NCI-H2081 treated with DMSO at 0.1 percent for 48 hours (cell line): Measurements from ENCODE around the gene ARHGEF12.

Experiments
- DNase-seq: peaks from one replicate; lab custom pipeline; 2025; lab: John Stamatoyannopoulos, UW

The ARHGEF12 gene

GRCh38 chr11:120389693-120390584, 53.7 kb downstream of the ARHGEF12 start:
- no peak for DNase-seq

- no peak for DNase-seq
Measured at GRCh38 chr11:120390585-120390922, 54.3 kb downstream of the ARHGEF12 start.

DNA sequence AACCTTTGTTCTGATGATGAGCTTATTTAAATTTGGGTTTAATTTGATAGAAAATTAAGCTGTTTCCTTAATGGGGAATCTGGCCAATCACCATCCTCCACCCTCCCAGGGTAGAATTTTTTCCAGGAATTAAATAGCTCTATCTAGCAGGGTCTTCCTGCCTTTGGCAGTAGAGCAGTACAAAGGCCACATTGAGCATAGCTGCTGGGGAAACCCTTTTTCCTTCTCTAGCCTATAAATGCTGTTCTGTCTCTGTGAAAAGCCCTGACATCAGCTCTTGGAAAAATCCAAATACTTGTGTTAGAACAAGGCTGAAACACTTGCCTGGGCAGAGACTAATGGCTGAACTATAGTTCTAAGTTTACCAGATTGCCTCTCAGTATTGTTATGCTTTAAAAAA, 55.1 kb downstream of the ARHGEF12 start:
- DNase-seq: no peak

GRCh38 chr11:120391854-120392253, 55.6 kb downstream of the ARHGEF12 start:
- no peak for DNase-seq

DNA sequence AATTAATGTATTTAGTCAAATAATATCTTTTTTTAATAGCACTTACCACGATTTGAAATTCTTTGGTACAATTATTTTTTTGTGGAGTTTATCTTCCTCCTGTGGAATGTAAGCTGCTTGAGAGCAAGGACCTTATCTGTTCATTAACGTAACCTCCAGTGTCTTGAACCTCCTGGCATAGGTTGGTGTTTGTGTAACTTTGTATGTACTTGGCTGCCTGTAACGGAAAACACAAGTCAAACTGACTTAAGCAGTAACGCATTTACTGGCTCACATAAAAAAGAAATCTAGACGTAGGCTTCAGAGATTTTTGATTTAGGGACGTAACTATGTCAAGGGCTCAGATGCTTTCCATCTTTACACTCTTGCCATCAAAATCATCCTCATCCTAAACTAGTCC, 56.1 kb downstream of the ARHGEF12 start:
- DNase-seq: no peak

- DNase-seq: no peak
Measured at GRCh38 chr11:120392793-120393192, 56.6 kb downstream of the ARHGEF12 start.

- no peak for DNase-seq
Measured at GRCh38 chr11:120394119-120394518, 57.9 kb downstream of the ARHGEF12 start.

GRCh38 chr11:120395778-120396177, 59.6 kb downstream of the ARHGEF12 start:
- no peak for DNase-seq

DNA sequence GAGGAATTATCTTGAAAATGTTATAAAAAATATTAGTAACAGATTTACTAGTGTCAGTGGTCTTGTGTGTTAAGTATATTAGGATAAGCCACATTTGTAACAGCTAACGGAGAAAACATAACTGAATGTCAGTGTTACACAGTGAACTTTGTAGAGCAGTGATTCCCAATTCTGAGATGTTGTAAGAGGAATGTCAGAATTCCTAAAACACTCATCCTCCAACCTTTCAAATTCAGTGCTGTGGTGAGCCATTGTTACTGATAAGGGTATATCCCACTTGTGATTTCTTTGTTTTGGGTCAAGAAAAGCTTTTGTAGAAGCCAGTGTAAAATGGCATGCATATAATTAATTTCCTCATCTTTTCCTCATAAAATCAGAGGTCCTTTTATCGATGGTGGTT, 61.9 kb downstream of the ARHGEF12 start:
- DNase-seq: no peak

DNA sequence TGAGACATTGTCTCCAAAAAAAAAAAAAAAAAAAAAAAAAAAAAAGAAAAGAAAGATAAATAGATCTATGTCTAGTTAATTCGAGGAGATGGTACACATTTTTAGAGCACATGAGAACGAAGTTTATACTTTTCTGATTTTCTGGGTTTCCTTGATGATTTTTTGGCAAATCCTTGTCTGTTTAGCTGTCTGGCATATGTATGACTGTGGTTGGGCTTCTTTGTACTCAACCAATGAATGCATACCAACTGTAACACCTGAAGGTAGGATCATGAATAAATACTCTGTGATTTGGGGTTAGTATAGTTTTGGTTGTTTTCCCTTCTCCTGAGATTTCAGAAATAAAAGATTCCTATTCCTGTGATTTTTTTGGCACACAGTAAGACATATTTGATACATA, 63.1 kb downstream of the ARHGEF12 start:
- DNase-seq: no peak

- DNase-seq: no peak
Measured at GRCh38 chr11:120400564-120401364, 64.6 kb downstream of the ARHGEF12 start.

- no peak for DNase-seq
Measured at GRCh38 chr11:120401506-120401905, 65.3 kb downstream of the ARHGEF12 start.

DNA sequence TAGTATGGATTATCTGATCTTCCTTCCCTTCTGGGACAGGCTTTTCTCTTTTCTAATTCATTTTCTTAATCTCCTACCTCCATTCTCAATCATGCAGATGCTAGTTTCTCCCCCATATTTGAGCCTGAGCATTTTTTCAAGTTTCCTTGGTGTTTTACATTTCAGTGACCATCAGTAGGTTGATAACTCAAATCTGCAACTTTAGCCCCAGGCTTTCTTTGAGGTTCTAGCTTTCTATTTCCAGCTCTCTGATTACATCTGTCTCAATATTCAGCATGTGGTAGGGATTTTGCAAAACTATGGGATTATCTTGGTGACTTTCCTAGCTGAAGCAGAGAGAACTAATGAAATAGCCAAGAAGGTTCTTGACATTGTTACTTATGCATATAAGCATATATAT, 67.8 kb downstream of the ARHGEF12 start:
- DNase-seq: no peak

DNA sequence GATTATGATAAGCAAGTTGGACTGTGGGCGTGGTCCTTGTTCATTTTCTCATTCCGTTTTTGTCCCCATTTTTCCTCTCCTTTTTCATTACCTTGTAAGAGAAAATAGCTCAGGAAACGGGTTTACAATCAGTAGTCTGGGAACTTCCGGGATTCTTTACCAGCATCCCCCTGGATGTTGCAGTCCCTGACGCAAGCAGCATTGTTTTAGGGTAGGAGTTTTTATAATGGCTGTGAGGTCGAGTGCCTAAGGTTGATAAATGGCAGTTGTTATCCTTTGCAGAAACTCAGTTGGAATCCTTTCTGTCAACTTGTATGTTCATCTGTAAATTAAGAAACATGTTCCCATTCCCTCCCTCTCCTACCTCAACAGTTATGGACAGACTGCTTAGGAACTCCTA, 68.3 kb downstream of the ARHGEF12 start:
- DNase-seq: no peak

DNA sequence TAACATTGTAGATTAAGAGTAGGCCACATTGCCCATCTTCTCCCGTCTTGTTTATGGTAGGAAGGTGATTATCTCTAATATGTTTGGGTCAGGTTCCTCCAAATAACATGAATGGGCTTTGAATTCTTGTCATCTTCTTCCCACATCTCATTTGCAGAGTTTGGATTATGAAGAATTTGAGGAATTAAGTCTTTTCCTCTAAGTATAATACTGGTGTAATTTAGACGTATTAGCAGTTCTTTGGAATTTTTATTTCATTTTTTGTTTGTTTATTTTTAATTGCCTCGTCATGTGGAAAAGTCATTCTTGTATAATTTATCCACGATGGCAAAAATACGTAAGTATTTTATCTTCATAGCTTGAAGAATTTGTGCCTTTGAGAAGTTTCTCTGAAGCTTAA, 73.4 kb downstream of the ARHGEF12 start:
- DNase-seq: no peak

DNA sequence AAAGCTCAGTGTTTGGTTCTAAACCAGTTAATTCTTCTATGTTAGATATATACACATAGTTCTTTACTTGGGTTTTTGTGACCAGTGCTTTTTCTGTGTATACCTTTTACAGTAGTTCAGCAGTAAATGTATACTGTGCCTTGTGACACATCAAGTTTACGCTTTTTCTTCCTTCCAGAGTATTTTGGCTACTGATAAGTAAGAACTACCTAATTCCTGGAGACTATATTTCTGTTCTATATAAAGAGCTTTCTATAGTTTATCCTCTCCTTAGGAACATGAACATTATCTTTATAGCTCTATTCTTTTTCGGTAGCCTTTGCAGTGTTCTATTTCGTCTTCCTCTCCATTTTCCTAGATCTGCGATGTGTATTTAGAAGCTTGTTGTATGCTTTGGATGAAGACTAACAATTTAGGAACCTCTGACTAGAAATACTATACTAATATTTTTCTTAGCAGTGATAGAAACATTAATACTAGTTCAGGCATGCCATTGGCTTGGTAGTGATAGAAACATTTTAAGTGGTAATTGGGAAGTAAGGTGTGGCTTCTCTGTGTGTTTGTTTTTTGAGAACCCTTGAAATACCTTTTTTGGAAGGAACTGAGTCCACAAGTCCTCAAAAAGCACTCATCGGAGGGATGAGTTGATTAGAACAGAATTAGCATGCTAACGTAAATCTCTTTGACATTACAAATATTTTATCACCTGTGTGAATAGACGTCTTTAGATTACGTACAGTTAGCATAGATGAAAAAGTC, 74.6 kb downstream of the ARHGEF12 start:
- DNase-seq: no peak

DNA sequence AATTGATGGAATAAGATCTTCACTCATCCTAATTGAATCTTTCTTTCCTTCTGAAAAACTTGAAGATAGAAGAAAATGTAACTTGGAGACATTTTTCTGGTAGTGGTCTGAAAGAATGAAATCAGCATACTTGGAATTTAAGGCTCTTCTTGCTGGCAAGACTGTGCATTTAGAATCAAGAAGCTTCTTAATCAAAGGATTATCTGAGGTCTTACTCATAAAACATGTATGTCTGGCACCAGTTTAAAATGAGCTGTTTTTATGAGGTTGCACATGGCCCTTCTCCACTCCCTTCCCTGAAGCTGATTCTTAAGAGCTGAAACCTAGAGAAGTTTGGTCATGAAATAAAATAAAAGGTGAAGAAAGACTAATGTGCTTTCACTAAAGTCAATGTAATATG, 77.3 kb downstream of the ARHGEF12 start:
- DNase-seq: no peak

- no peak for DNase-seq
Measured at GRCh38 chr11:120420572-120420971, 84.4 kb downstream of the ARHGEF12 start.

DNA sequence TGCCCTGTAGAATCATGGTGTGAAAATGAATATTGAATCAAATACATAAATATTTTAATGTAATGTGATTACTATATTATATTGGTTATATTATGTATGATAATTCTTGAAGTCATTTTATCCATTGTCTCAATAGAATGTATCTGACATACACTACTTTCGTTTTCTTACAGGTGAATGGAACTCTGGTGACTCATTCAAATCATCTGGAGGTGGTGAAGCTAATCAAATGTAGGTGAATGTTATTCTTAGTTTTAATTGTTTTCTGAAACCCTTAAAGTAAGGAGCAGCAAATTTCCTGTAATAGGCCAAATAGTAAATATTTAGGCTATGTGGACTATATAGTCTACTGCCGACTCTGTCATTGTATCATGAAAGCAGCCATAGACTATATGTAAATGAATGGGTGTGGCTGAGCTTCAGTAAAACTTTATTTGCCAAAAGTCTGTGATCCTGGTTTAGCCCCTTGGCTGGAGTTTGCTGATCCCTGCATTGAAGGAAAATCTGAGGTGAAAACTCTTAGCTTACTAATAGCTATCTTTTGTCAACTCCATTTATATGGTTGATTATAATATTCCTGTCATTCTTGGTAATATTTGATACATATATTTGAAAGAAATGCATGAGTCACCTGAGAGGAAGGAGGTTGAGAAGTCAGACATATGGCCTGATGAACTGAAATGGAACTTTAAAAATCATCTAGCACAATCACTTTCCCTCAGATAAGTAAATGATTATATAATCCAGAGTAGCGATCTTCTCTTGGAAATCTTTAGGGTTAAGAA, 88.2 kb downstream of the ARHGEF12 start:
- DNase-seq: no peak

GRCh38 chr11:120424970-120425332, 88.7 kb downstream of the ARHGEF12 start:
- DNase-seq: no peak

- DNase-seq: no peak
Measured at GRCh38 chr11:120425527-120425926, 89.3 kb downstream of the ARHGEF12 start.

DNA sequence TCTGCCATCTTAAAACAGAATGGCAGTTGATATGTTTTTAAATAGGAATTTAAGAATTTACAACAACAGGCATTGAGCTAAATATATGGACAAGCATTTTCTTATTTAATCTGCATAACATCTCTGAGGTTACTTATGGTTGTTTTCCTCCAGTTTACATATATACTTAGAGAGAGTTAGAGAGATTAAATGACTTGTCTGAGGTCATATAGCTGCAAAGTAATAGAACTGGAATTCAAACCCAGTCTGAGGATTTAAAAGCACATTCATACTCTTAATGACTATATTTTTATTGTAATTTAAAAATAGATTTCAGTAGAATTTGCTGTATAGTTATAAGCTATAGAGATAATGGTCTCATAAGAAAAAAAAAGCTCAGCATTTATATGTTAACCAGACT, 93.9 kb downstream of the ARHGEF12 start:
- DNase-seq: no peak
